SK-N-SH treated with all-trans-retinoic acid at 6 μM for 48 hours (cell line): ENCODE measurements around the gene LINS1.

Experiments used
- ATAC-seq: fragments of 200-7000 bp; cut with Tn5 transposase; 3 replicates; pipeline ENCODE4 v1.9.1; 2020; ENCODE audit warnings: mild to moderate bottlenecking, moderate library complexity
- ARNTL ChIP-seq: fragments of 450-650 bp; formaldehyde crosslinking; IDR thresholded peaks from 2 replicates; pipeline ENCODE4 v1.5.0; 2020; ENCODE audit warnings: low read depth, mild to moderate bottlenecking, moderate library complexity, borderline replicate concordance
- BACH2 ChIP-seq: fragments of 250-450 bp; sonication (Bioruptor Pico); IDR thresholded peaks from 2 replicates; pipeline ENCODE4 v1.9.0; 2021; ENCODE audit warnings: mild to moderate bottlenecking, borderline replicate concordance
- CSDC2 ChIP-seq: fragments of 250-450 bp; sonication (Bioruptor Pico); IDR thresholded peaks from 2 replicates; pipeline ENCODE4 v1.5.0; 2020; ENCODE audit warnings: mild to moderate bottlenecking, moderate library complexity
- ESRRG ChIP-seq: fragments of 250-450 bp; sonication (Bioruptor Pico); IDR thresholded peaks from 2 replicates; pipeline ENCODE4 v1.6.1; 2021; ENCODE audit warnings: mild to moderate bottlenecking
- GLIS3 ChIP-seq: fragments of 250-450 bp; sonication (Bioruptor Pico); IDR thresholded peaks from 2 replicates; pipeline ENCODE4 v1.5.0; 2020; ENCODE audit warnings: mild to moderate bottlenecking, moderate library complexity
- ISL1 ChIP-seq: fragments of 250-450 bp; sonication (Bioruptor Pico); IDR thresholded peaks from 2 replicates; pipeline ENCODE4 v2.1.2; 2022; ENCODE audit warnings: mild to moderate bottlenecking, moderate library complexity
- OSR1 ChIP-seq: fragments of 250-450 bp; sonication (Bioruptor Pico); IDR thresholded peaks from 2 replicates; pipeline ENCODE4 v1.8.0; 2022; ENCODE audit warnings: moderate library complexity, mild to moderate bottlenecking, inconsistent platforms
- PPARA ChIP-seq: fragments of 250-450 bp; sonication (Bioruptor Pico); IDR thresholded peaks from 2 replicates; pipeline ENCODE4 v1.5.0; 2020; ENCODE audit warnings: mild to moderate bottlenecking, borderline replicate concordance
- RARB ChIP-seq: fragments of 250-450 bp; sonication (Bioruptor Pico); IDR thresholded peaks from 2 replicates; pipeline ENCODE4 v1.8.0; 2021; ENCODE audit warnings: mild to moderate bottlenecking, moderate library complexity
- TOX ChIP-seq: fragments of 250-450 bp; sonication (Bioruptor Pico); IDR thresholded peaks from 2 replicates; pipeline ENCODE4 v1.8.0; 2021; ENCODE audit warnings: mild to moderate bottlenecking, moderate library complexity, borderline replicate concordance
- ZC3H10 ChIP-seq: fragments of 250-450 bp; sonication (Bioruptor Pico); IDR thresholded peaks from 2 replicates; pipeline ENCODE4 v1.5.1; 2021; ENCODE audit warnings: mild to moderate bottlenecking, moderate library complexity
- ZNF565 ChIP-seq: fragments of 450-650 bp; formaldehyde crosslinking; conservative IDR thresholded peaks from 2 replicates; pipeline ENCODE4 v1.5.0; 2020; ENCODE audit warnings: low read depth, mild to moderate bottlenecking, moderate library complexity
- ZNF70 ChIP-seq: fragments of 450-650 bp; formaldehyde crosslinking; IDR thresholded peaks from 2 replicates; pipeline ENCODE4 v1.5.0; 2020; ENCODE audit warnings: mild to moderate bottlenecking, moderate library complexity
- ZNF8 ChIP-seq: fragments of 450-650 bp; formaldehyde crosslinking; IDR thresholded peaks from 2 replicates; pipeline ENCODE4 v1.5.0; 2020; ENCODE audit warnings: mild to moderate bottlenecking, moderate library complexity
- TF ChIP-seq, protein P1 (sequence below): fragments of 250-450 bp; sonication (Bioruptor Pico); IDR thresholded peaks from 2 replicates; pipeline ENCODE4 v1.5.1; 2021; ENCODE audit warnings: mild to moderate bottlenecking, moderate library complexity
- TF ChIP-seq, protein P2 (sequence below): fragments of 250-450 bp; sonication (Bioruptor Pico); IDR thresholded peaks from 2 replicates; pipeline ENCODE4 v1.5.1; 2020; ENCODE audit warnings: low read depth, mild to moderate bottlenecking, moderate library complexity
- TF ChIP-seq, protein P3 (sequence below): fragments of 250-450 bp; sonication (Bioruptor Pico); IDR thresholded peaks from 2 replicates; pipeline ENCODE4 v1.8.0; 2021; ENCODE audit warnings: low read depth, mild to moderate bottlenecking, moderate library complexity, borderline replicate concordance
- TF ChIP-seq, protein P4 (sequence below): fragments of 250-450 bp; sonication (Bioruptor Pico); IDR thresholded peaks from 2 replicates; pipeline ENCODE4 v1.8.0; 2020; ENCODE audit warnings: mild to moderate bottlenecking, moderate library complexity, borderline replicate concordance
- TF ChIP-seq, protein P5 (sequence below): fragments of 250-450 bp; sonication (Bioruptor Pico); IDR thresholded peaks from 2 replicates; pipeline ENCODE4 v1.5.0; 2020; ENCODE audit warnings: mild to moderate bottlenecking, moderate library complexity

Gene LINS1

GRCh38 chr15:100623301-100623700 lies 21.3 kb upstream of the LINS1 start:
- TF ChIP-seq, protein P1, sequence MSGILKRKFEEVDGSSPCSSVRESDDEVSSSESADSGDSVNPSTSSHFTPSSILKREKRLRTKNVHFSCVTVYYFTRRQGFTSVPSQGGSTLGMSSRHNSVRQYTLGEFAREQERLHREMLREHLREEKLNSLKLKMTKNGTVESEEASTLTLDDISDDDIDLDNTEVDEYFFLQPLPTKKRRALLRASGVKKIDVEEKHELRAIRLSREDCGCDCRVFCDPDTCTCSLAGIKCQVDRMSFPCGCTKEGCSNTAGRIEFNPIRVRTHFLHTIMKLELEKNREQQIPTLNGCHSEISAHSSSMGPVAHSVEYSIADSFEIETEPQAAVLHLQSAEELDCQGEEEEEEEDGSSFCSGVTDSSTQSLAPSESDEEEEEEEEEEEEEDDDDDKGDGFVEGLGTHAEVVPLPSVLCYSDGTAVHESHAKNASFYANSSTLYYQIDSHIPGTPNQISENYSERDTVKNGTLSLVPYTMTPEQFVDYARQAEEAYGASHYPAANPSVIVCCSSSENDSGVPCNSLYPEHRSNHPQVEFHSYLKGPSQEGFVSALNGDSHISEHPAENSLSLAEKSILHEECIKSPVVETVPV (CRISPR knock-in tag): no peak
- TF ChIP-seq ZNF565 (CRISPR knock-in tag): no peak
- no peak for TF ChIP-seq ZC3H10

GRCh38 chr15:100616700-100617099 lies 14.7 kb upstream of the LINS1 start:
- TF ChIP-seq ESRRG: no peak
- no peak for TF ChIP-seq ISL1
- TF ChIP-seq ARNTL (CRISPR knock-in tag): no peak
- TF ChIP-seq CSDC2 (CRISPR knock-in tag): no peak
- no peak for TF ChIP-seq ZNF8 (CRISPR knock-in tag)
- TF ChIP-seq ZNF565 (CRISPR knock-in tag): no peak
- TF ChIP-seq ZC3H10: no peak
- no peak for TF ChIP-seq PPARA (CRISPR knock-in tag)
- ATAC-seq: no peak

More at GRCh38 chr15:100623301-100623700, 21.3 kb upstream of the LINS1 start:
- ATAC-seq: no peak

DNA sequence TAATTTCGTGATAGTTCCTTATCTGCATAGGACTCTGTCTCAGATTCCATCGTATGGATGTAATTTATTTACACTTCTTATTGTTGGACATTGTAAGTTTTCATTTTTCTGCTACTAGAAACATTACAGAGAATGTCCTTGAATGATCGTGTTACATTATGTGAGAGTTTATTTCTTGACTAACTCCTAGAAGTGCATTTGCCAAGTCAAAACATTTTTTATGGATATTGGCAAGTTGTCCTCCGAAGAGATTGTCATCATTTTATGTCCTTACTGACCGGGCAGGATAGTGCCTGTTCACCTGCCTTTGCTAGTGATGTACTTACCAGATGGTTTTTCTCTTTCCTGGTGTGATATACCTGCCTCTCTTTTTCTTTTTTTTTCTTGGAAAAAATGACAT lies 13.8 kb upstream of the LINS1 start:
- TF ChIP-seq, protein P1 (CRISPR knock-in tag): no peak
- TF ChIP-seq BACH2: no peak
- TF ChIP-seq CSDC2 (CRISPR knock-in tag): no peak
- no peak for TF ChIP-seq ARNTL (CRISPR knock-in tag)
- TF ChIP-seq, protein P2, sequence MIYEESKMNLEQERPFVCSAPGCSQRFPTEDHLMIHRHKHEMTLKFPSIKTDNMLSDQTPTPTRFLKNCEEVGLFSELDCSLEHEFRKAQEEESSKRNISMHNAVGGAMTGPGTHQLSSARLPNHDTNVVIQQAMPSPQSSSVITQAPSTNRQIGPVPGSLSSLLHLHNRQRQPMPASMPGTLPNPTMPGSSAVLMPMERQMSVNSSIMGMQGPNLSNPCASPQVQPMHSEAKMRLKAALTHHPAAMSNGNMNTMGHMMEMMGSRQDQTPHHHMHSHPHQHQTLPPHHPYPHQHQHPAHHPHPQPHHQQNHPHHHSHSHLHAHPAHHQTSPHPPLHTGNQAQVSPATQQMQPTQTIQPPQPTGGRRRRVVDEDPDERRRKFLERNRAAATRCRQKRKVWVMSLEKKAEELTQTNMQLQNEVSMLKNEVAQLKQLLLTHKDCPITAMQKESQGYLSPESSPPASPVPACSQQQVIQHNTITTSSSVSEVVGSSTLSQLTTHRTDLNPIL (CRISPR knock-in tag): no peak
- TF ChIP-seq, protein P3, sequence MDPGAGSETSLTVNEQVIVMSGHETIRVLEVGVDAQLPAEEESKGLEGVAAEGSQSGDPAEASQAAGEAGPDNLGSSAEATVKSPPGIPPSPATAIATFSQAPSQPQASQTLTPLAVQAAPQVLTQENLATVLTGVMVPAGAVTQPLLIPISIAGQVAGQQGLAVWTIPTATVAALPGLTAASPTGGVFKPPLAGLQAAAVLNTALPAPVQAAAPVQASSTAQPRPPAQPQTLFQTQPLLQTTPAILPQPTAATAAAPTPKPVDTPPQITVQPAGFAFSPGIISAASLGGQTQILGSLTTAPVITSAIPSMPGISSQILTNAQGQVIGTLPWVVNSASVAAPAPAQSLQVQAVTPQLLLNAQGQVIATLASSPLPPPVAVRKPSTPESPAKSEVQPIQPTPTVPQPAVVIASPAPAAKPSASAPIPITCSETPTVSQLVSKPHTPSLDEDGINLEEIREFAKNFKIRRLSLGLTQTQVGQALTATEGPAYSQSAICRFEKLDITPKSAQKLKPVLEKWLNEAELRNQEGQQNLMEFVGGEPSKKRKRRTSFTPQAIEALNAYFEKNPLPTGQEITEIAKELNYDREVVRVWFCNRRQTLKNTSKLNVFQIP (CRISPR knock-in tag): no peak
- TF ChIP-seq, protein P4, sequence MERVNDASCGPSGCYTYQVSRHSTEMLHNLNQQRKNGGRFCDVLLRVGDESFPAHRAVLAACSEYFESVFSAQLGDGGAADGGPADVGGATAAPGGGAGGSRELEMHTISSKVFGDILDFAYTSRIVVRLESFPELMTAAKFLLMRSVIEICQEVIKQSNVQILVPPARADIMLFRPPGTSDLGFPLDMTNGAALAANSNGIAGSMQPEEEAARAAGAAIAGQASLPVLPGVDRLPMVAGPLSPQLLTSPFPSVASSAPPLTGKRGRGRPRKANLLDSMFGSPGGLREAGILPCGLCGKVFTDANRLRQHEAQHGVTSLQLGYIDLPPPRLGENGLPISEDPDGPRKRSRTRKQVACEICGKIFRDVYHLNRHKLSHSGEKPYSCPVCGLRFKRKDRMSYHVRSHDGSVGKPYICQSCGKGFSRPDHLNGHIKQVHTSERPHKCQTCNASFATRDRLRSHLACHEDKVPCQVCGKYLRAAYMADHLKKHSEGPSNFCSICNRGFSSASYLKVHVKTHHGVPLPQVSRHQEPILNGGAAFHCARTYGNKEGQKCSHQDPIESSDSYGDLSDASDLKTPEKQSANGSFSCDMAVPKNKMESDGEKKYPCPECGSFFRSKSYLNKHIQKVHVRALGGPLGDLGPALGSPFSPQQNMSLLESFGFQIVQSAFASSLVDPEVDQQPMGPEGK (CRISPR knock-in tag): no peak
- no peak for TF ChIP-seq OSR1 (CRISPR knock-in tag)
- TF ChIP-seq ZNF565 (CRISPR knock-in tag): no peak
- TF ChIP-seq RARB (CRISPR knock-in tag): no peak
- no peak for TF ChIP-seq TOX
- no peak for TF ChIP-seq GLIS3 (CRISPR knock-in tag)
- no peak for TF ChIP-seq ZC3H10
- no peak for TF ChIP-seq ZNF70 (CRISPR knock-in tag)
- no peak for ATAC-seq

- TF ChIP-seq TOX (no peak), ESRRG (no peak)
- ATAC-seq: no peak
These were observed 12.9 kb upstream of the LINS1 start for GRCh38 chr15:100614918-100615317.

DNA sequence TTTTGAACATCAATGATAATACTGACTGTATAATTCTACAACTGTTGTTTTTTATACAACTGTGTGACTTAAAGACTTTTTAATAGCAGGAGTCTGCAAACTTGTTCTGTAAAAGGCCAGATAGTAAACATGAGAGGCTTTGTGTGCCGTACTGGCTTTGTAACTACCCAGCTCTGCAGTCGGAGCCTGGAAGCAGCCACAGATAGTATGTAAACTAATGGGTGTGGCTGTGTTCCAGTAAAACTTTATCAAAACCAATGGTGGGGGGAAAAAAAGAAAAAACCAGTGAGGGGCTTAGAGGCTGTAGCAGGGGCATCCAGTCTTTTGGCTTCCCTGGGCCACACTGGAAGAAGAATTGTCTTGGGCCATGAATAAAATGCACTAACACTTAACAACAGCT lies 12.4 kb upstream of the LINS1 start:
- TF ChIP-seq GLIS3 (CRISPR knock-in tag) (no peak), RARB (CRISPR knock-in tag) (no peak), ARNTL (CRISPR knock-in tag) (no peak), ISL1 (no peak), PPARA (CRISPR knock-in tag) (no peak), ZNF565 (CRISPR knock-in tag) (no peak), BACH2 (no peak), TOX (no peak)
- TF ChIP-seq, protein P5, sequence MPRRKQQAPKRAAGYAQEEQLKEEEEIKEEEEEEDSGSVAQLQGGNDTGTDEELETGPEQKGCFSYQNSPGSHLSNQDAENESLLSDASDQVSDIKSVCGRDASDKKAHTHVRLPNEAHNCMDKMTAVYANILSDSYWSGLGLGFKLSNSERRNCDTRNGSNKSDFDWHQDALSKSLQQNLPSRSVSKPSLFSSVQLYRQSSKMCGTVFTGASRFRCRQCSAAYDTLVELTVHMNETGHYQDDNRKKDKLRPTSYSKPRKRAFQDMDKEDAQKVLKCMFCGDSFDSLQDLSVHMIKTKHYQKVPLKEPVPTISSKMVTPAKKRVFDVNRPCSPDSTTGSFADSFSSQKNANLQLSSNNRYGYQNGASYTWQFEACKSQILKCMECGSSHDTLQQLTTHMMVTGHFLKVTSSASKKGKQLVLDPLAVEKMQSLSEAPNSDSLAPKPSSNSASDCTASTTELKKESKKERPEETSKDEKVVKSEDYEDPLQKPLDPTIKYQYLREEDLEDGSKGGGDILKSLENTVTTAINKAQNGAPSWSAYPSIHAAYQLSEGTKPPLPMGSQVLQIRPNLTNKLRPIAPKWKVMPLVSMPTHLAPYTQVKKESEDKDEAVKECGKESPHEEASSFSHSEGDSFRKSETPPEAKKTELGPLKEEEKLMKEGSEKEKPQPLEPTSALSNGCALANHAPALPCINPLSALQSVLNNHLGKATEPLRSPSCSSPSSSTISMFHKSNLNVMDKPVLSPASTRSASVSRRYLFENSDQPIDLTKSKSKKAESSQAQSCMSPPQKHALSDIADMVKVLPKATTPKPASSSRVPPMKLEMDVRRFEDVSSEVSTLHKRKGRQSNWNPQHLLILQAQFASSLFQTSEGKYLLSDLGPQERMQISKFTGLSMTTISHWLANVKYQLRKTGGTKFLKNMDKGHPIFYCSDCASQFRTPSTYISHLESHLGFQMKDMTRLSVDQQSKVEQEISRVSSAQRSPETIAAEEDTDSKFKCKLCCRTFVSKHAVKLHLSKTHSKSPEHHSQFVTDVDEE (CRISPR knock-in tag): no peak
- no peak for ATAC-seq
